A549 (cell line): ENCODE data around the gene TTC27. TPM values are rescaled to one million over a fixed set of nuclear protein-coding genes. Genes with fewer than 3 reads are reported as not detected.
"Not testable (repeated sequence)": the region's sequence is repeated elsewhere in the genome, so short reads cannot be mapped to it uniquely, and the experiment has no call there.

Experiments
- ATAC-seq, 2 experiments: fragments of 200-7000 bp in 1 of 2; fragments of >200 bp in 1 of 2; cut with Nextera tagmentation in 1 of 2; cut with Tn5 transposase in 1 of 2; 3 replicates each; pipeline versions ENCODE4 v1.8.0 to v1.9.1; 2018 to 2020; ENCODE audit warnings: mild to moderate bottlenecking in 1 of 2, moderate library complexity in 1 of 2
- CTCF ChIA-PET: fragments of 300-600 bp; sonication (Branson Sonifier 250); formaldehyde crosslinking; extraction: SDS; loops from one replicate; lab custom pipeline; 2021; ENCODE audit warnings: antibody characterized with exemption, inconsistent platforms; lab: Yijun Ruan, JAX
- POLR2A ChIA-PET: fragments of 350-600 bp; formaldehyde crosslinking; extraction: SDS; loops from one replicate; lab custom pipeline; 2021; ENCODE audit warnings: antibody characterized with exemption, inconsistent platforms; lab: Yijun Ruan, JAX
- DNase-seq, 2 experiments: peaks; one replicate each; pipeline versions ENCODE4 v3.0.0 to v3.0.0-alpha.2; 2011 to 2016; ENCODE audit warnings: low read depth in 1 of 2, low spot score in 1 of 2
- FAIRE-seq: peaks from 2 replicates; lab custom pipeline; 2011; peaks lifted over from hg19 to GRCh38; lab: Jason Lieb, UNC
- H3K27ac ChIP-seq, 2 experiments: fragments of >200 bp; sonication (Bioruptor Twin); formaldehyde crosslinking; 3 replicates each; pipeline ENCODE4 v1.5.1; 2016 to 2017
- H3K4me1 ChIP-seq: fragments of >200 bp; sonication (Bioruptor Twin); formaldehyde crosslinking; 3 replicates; pipeline ENCODE4 v1.6.1; 2016
- H3K4me2 ChIP-seq: fragments of >200 bp; sonication (Bioruptor Twin); formaldehyde crosslinking; 3 replicates; pipeline ENCODE4 v1.6.1; 2016
- H3K4me3 ChIP-seq: fragments of >200 bp; sonication (Bioruptor Twin); formaldehyde crosslinking; 3 replicates; pipeline ENCODE4 v1.5.1; 2016
- H3K9me3 ChIP-seq: fragments of >200 bp; sonication (Bioruptor Twin); formaldehyde crosslinking; 3 replicates; pipeline ENCODE4 v1.6.1; 2016
- ATOH8 ChIP-seq: fragments of 250-450 bp; sonication (Bioruptor Pico); IDR thresholded peaks from 2 replicates; pipeline ENCODE4 v1.5.0; 2020; ENCODE audit warnings: low read depth, mild to moderate bottlenecking, moderate library complexity
- BCL3 ChIP-seq: fragments of >200 bp; sonication (Bioruptor Twin); formaldehyde crosslinking; IDR thresholded peaks from 3 replicates; pipeline ENCODE4 v1.6.1; 2016
- CBX2 ChIP-seq: fragments of 200-600 bp; sonication (generic); IDR thresholded peaks from 2 replicates; pipeline ENCODE4 v1.6.1; 2016; ENCODE audit warnings: low read depth, mild to moderate bottlenecking, borderline replicate concordance
- CTCF ChIP-seq: fragments of >200 bp; sonication (Bioruptor Twin); formaldehyde crosslinking; IDR thresholded peaks from 3 replicates; pipeline ENCODE4 v1.5.1; 2016
- EHF ChIP-seq: fragments of 250-450 bp; sonication (Bioruptor Pico); IDR thresholded peaks from 2 replicates; pipeline ENCODE4 v1.5.0; 2020; ENCODE audit warnings: mild to moderate bottlenecking
- EP300 ChIP-seq, 2 experiments: fragments of >200 bp; sonication (Bioruptor Twin); formaldehyde crosslinking; IDR thresholded peaks; 2 replicates in 1 of 2; 3 replicates in 1 of 2; pipeline ENCODE4 v1.6.1; 2016 to 2017
- FOXS1 ChIP-seq: fragments of 250-450 bp; sonication (Bioruptor Pico); IDR thresholded peaks from 2 replicates; pipeline ENCODE4 v1.5.0; 2020; ENCODE audit warnings: mild to moderate bottlenecking, moderate library complexity
- GATA3 ChIP-seq: IDR thresholded peaks from 2 replicates; pipeline ENCODE4 v1.6.1; 2012; ENCODE audit warnings: borderline replicate concordance
- HES2 ChIP-seq: fragments of >200 bp; sonication (Bioruptor Twin); formaldehyde crosslinking; IDR thresholded peaks from 2 replicates; pipeline ENCODE4 v1.6.1; 2016
- HOXB13 ChIP-seq: fragments of 250-450 bp; sonication (Bioruptor Pico); IDR thresholded peaks from 2 replicates; pipeline ENCODE4 v1.5.0; 2020; ENCODE audit warnings: low read depth, mild to moderate bottlenecking, moderate library complexity
- HOXB5 ChIP-seq: fragments of 250-450 bp; sonication (Bioruptor Pico); IDR thresholded peaks from 2 replicates; pipeline ENCODE4 v1.5.0; 2020; ENCODE audit warnings: mild to moderate bottlenecking, moderate library complexity
- JUN ChIP-seq, 2 experiments: fragments of >200 bp; sonication (Bioruptor Twin); formaldehyde crosslinking; IDR thresholded peaks; 2 replicates in 1 of 2; 3 replicates in 1 of 2; pipeline ENCODE4 v1.6.1; 2016 to 2017
- JUNB ChIP-seq: fragments of >200 bp; sonication (Bioruptor Twin); formaldehyde crosslinking; IDR thresholded peaks from 2 replicates; pipeline ENCODE4 v1.6.1; 2016
- KDM1A ChIP-seq: fragments of 200-600 bp; sonication (generic); IDR thresholded peaks from 2 replicates; pipeline ENCODE4 v1.6.1; 2016; ENCODE audit warnings: low read depth, mild to moderate bottlenecking
- MYC ChIP-seq: IDR thresholded peaks from 2 replicates; pipeline ENCODE4 v1.6.1; 2012; ENCODE audit warnings: mild to moderate bottlenecking, inconsistent platforms, low read length, improper control_type of control experiment, borderline replicate concordance
- PBX3 ChIP-seq: IDR thresholded peaks from 2 replicates; pipeline ENCODE4 v1.6.1; 2012
- PHF8 ChIP-seq: fragments of 200-600 bp; sonication (generic); IDR thresholded peaks from 2 replicates; pipeline ENCODE4 v1.6.1; 2016; ENCODE audit warnings: low read depth, mild to moderate bottlenecking, antibody characterized with exemption, moderate library complexity, borderline replicate concordance
- SMC3 ChIP-seq: fragments of >200 bp; sonication (Bioruptor Twin); formaldehyde crosslinking; IDR thresholded peaks from 3 replicates; pipeline ENCODE4 v1.6.1; 2018; ENCODE audit warnings: inconsistent platforms
- ZFP36 ChIP-seq: fragments of 450-650 bp; IDR thresholded peaks from 2 replicates; pipeline ENCODE4 v1.6.1; 2014; ENCODE audit warnings: borderline replicate concordance; ENCODE audit not compliant: partially characterized antibody
- WGBS: methylation state at CpG from one replicate; pipeline ENCODE4 v1.1.6; 2017; ENCODE audit errors: missing lambda C conversion rate; 5-methylcytosine and 5-hydroxymethylcytosine counted together
- polyA plus RNA-seq, 4 experiments: library from polyadenylated mRNA; depleted of rRNA in 3 of 4; stranded (reverse); fragments of >200 nt; fragmentation: RNase III in 1 of 4; extraction: RNeasy Plus Mini Kit Qiagen cat#74134 plus additional on column Dnase treatment in 1 of 4; gene quantifications; 2 replicates in 3 of 4; 3 replicates in 1 of 4; pipeline ENCODE4 v1.2.3, GENCODE V29; 2011 to 2017
- TF ChIP-seq, protein P1 (sequence below): IDR thresholded peaks from 2 replicates; pipeline ENCODE4 v1.6.1; 2012; ENCODE audit warnings: low read depth, borderline replicate concordance
- TF ChIP-seq, protein P2 (sequence below): IDR thresholded peaks from 2 replicates; pipeline ENCODE4 v1.6.1; 2012
- TF ChIP-seq, protein P3 (sequence below): fragments of 150-350 bp; IDR thresholded peaks from 2 replicates; pipeline ENCODE4 v1.6.1; 2014; ENCODE audit warnings: low read depth, mild to moderate bottlenecking, low read length

The TTC27 gene
- polyA plus RNA-seq, 2 of the 4 experiments (the other 2 are of a cell fraction): 21.7 to 56.2 TPM

DNA sequence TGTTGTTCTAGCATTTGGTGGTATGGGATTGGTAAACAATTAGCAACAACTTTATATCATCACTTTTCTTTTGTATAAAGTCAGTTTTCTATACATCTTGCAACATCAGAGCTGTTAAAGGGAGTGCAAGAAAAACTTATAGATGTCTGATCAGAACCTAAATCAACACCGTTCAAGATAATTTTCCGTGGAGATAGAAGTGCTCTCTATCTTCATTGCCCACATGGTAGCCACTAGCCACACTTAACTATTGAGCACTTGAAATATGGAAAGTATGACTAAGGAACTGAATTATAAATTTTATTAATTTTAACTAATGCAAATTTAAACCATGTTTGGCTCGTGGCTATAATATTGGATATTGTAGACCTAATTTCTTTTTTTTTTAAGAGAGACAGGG, 5.2 kb downstream of the TTC27 start:
- no peak overlapping the region for H3K27ac ChIP-seq
- ATAC-seq (no peak), DNase-seq (no peak), FAIRE-seq (no peak)
- 96% methylated on average over 3 of the region's 3 CpGs for WGBS
- POLR2A ChIA-PET: no interaction called here
- H3K4me2 ChIP-seq: no peak overlapping the region
- no peaks in the 10 kb centered on the region for H3K9me3 ChIP-seq
- peaks cover 5% of the 10 kb centered on the region for H3K4me1 ChIP-seq
- H3K4me3 ChIP-seq: no peak overlapping the region
- CTCF ChIA-PET: interaction anchor here (0.8 kb wide), 1 partner anchor 100 kb away, joined by 5 read pairs; no protein-coding TSS in a partner anchor
- TF ChIP-seq ZFP36: no peak
- no peak for TF ChIP-seq CTCF
- no peak for TF ChIP-seq SMC3
- TF ChIP-seq, protein P1, sequence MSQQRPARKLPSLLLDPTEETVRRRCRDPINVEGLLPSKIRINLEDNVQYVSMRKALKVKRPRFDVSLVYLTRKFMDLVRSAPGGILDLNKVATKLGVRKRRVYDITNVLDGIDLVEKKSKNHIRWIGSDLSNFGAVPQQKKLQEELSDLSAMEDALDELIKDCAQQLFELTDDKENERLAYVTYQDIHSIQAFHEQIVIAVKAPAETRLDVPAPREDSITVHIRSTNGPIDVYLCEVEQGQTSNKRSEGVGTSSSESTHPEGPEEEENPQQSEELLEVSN: no peak
- TF ChIP-seq BCL3: no peak
- TF ChIP-seq JUNB: no peak
- no peak for TF ChIP-seq EP300 (IDR thresholded peaks at IDR 0.05)
- no peak for TF ChIP-seq FOXS1 (CRISPR knock-in tag)
- TF ChIP-seq CBX2: no peak

DNA sequence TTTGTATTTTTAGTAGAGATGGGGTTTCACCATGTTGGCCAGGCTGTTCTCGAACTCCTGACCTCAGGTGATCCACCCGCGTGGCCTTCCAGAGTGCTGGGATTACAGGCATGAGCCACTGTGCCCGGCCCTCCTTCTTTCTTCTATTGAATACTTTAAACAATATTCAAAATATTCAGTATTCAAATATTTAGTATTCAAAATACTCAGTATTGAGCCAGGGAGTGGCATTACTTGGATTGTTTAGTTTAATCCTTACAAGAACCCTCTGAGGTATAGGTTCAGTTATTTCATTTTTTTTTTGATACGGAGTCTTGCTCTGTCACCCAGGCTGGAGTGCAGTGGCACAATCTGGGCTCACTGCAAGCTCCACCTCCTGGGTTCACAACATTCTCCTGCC, 10.7 kb downstream of the TTC27 start:
- WGBS: 93% methylated on average over 5 of the region's 5 CpGs
- H3K9me3 ChIP-seq, ATAC-seq, POLR2A ChIA-PET, H3K27ac ChIP-seq, H3K4me3 ChIP-seq, H3K4me1 ChIP-seq, FAIRE-seq, DNase-seq, H3K4me2 ChIP-seq: not testable (repeated sequence)
- CTCF ChIA-PET: interaction anchor here (1.0 kb wide), 1 partner anchor 166 kb away, joined by 5 read pairs; no protein-coding TSS in a partner anchor

DNA sequence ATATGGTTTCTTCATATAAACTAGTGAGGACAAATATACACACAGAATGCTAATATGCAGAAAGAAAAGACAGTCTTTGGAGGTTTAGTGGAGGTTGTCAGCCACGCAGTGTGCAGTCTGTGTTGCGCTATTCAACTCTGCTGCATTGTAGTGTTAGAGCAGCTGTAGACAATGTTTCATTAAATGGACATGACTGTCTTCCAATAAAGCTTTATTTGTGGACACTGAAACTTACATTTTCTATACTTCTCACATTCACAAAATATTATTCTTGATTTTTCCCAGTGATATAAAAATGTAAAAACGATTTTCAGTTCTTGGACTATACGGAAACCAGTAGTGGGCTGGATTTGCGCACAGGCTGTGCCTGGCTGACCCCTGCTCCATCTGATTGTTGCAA, 13.3 kb downstream of the TTC27 start:
- Histone ChIP-seq H3K9me3 (no peaks in the 10 kb centered on the region), H3K27ac (no peak overlapping the region), H3K4me2 (no peak overlapping the region), H3K4me3 (no peak overlapping the region), H3K4me1 (no peaks in the 10 kb centered on the region)
- 92% methylated on average over 5 of the region's 5 CpGs for WGBS
- POLR2A ChIA-PET: no interaction called here
- CTCF ChIA-PET: interaction anchor here (1.1 kb wide), 1 partner anchor 11 kb away, joined by 3 read pairs; no protein-coding TSS in a partner anchor
- ATAC-seq (no peak), DNase-seq (no peak), FAIRE-seq (no peak)
- TF ChIP-seq EHF (CRISPR knock-in tag) (no peak), CTCF (no peak), HES2 (no peak), PBX3 (no peak), CBX2 (no peak), HOXB5 (CRISPR knock-in tag) (no peak), JUN (IDR thresholded peaks at IDR 0.05) (no peak), MYC (no peak), PHF8 (no peak), KDM1A (no peak), HOXB13 (CRISPR knock-in tag) (no peak), ATOH8 (CRISPR knock-in tag) (no peak), GATA3 (no peak)
- TF ChIP-seq, protein P2, sequence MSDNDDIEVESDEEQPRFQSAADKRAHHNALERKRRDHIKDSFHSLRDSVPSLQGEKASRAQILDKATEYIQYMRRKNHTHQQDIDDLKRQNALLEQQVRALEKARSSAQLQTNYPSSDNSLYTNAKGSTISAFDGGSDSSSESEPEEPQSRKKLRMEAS: no peak
- TF ChIP-seq, protein P3, sequence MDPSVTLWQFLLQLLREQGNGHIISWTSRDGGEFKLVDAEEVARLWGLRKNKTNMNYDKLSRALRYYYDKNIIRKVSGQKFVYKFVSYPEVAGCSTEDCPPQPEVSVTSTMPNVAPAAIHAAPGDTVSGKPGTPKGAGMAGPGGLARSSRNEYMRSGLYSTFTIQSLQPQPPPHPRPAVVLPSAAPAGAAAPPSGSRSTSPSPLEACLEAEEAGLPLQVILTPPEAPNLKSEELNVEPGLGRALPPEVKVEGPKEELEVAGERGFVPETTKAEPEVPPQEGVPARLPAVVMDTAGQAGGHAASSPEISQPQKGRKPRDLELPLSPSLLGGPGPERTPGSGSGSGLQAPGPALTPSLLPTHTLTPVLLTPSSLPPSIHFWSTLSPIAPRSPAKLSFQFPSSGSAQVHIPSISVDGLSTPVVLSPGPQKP: no peak
